MG63 (cell line): Measurements from ENCODE around the gene FHIT. TPM values are rescaled to one million over a fixed set of nuclear protein-coding genes. Genes with fewer than 3 reads are reported as not detected.
A peak's percentile ranks its signal among the peaks of the same experiment; 100 is the strongest.

Experiments
- DNase-seq: peaks from one replicate; pipeline ENCODE4 v3.0.0-alpha.2; 2020
- H3K27me3 ChIP-seq: fragments of 250-450 bp; sonication (Bioruptor Pico); 2 replicates; pipeline ENCODE4 v1.5.1; 2020; ENCODE audit warnings: mild to moderate bottlenecking, moderate library complexity
- H3K36me3 ChIP-seq: fragments of 250-450 bp; sonication (Bioruptor Pico); 2 replicates; pipeline ENCODE4 v1.5.1; 2020; ENCODE audit warnings: mild to moderate bottlenecking, moderate library complexity
- H3K4me3 ChIP-seq: fragments of 250-450 bp; sonication (Bioruptor Pico); 2 replicates; pipeline ENCODE4 v1.5.1; 2020; ENCODE audit warnings: mild to moderate bottlenecking, moderate library complexity
- H3K9me3 ChIP-seq: fragments of 250-450 bp; sonication (Bioruptor Pico); 2 replicates; pipeline ENCODE4 v1.5.1; 2020; ENCODE audit warnings: mild to moderate bottlenecking, moderate library complexity
- total RNA-seq: library from RNA; depleted of rRNA; stranded (reverse); fragments of >200 nt; shearing (Covaris generic); gene quantifications from 2 replicates; pipeline ENCODE4 v1.2.3, GENCODE V29; 2014; ENCODE audit warnings: low replicate concordance

Gene FHIT
- total RNA-seq, 1 experiment from 2014 or later, result 1.7 TPM

DNA sequence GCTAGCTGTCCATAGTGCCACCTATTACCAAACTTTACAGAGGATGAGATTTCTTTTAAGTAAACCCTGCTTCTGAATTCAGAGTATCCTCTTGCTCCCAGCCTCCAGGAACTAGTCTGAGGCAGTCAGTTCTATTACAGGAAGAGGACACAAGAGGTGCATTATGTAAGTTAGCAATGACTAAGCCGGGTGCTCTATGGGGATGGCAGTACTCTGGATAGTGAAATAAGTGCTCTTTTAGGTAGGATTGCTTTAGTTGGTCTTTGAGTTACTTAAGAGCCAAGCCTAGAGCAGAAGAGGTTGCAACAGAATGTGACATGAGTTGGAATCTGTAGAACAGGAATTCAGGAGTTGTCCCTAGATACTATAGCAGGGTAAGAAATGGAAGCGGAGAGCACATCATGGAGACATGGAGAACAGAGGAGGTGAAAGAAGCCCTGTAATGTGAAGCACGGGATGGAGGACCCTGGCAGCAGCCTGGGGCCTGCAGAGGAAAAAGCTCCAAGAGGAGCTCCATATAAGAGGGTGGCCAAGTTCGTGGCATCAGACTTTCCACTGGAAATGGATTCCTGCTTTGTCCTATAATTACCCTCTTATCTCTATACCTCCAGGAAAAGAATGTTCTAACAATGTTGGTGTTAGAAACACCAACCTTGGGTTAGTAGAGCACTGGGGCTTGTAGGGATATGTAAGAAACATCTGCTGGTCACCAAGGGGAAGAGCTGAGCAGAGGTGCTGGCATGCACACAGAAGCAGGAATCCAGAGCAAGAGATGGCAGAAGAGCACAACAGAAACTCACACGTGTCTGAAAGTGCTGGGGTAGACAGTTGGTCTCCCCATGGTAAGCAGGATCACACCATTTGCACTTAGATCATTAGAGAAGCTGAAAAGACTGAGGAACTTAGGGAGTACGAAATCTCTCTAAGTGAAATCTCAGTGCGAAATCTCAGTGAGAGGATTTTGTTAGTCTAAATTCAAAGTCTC lies 851.1 kb downstream of the FHIT start:
- H3K9me3 ChIP-seq, result no peaks in the 10 kb centered on the region
- no peak for DNase-seq
- H3K36me3 ChIP-seq, result no peaks in the 10 kb centered on the region
- H3K4me3 ChIP-seq, result no peak overlapping the region
- no peaks in the 10 kb centered on the region; the same call in 1 of the 2 replicates for H3K27me3 ChIP-seq

DNA sequence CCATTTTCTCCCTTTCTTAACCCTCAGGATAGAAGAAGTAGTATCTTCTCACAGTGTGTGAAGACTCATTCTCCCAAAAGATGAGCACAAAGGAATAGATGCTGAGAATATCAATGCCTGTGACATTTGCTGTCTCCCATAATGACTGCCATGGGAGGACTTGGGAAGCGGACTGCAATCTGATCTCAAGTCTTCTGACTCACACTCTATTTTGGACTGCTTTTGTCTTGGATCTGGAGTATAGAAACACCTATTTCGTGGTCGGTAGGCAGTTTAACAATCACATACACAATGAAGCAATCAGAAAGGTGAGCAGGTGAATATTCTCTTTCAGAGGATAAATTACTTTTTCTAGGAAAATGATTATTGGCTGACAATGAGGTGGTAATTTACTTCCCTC lies 852.0 kb downstream of the FHIT start:
- no peaks in the 10 kb centered on the region for H3K36me3 ChIP-seq
- DNase-seq, result no peak
- no peaks in the 10 kb centered on the region for H3K9me3 ChIP-seq

DNA sequence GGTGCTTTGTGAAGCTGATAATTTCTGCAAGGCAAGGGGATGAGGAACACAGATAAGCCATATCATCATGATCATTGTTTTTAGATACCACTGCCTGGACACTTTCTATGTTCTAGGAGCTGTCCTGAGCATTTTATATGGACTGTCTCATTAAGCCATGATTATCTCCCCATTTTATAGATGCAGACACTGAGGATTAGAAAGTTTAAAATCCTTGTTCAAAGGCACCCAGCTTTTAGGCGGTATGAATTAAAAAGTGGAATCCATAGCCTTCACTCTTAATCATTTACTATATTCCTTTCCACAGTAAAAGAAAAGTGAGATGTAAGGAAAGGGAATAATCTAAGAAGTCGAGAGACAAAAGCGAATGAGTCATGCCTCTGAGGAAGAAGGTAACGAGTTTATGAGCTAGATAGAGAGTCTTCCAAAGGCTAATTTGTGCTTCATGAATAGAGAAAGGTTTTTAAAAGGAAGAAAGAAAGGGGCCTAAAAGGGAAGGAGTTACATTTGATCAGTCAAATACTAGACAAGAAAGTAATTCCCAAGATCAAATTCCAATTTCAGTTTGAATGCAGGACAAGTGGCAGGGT lies 856.0 kb downstream of the FHIT start:
- no peak for DNase-seq
- H3K4me3 ChIP-seq, result no peak overlapping the region

More for the DNA sequence above, 852.0 kb downstream of the FHIT start:
- Histone ChIP-seq H3K4me3 (no peak overlapping the region), H3K27me3 (no peaks in the 10 kb centered on the region; the same call in 1 of the 2 replicates)

DNA sequence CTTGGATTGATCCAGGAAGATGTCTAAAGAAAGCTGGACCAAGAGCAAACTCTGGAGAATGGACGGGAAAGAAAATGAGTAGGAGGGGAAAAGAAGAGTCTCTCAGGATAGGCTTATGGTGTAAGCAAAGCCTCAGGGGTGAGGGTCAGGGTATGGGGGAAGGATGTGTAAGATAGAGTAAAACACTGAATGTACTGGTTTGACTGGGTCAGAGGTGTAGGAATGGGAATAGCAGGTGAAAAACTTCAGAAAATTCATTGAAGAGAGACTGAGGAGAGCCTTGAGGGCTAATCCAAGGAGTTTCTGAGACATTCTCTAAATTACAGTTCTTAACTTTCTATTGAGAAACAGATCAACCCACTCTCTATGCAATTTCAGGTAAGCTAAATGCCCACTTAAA lies 857.3 kb downstream of the FHIT start:
- Histone ChIP-seq H3K4me3 (no peak overlapping the region), H3K36me3 (no peaks in the 10 kb centered on the region), H3K9me3 (no peaks in the 10 kb centered on the region), H3K27me3 (no peaks in the 10 kb centered on the region)
- no peak for DNase-seq

More for the DNA sequence above, 856.0 kb downstream of the FHIT start:
- Histone ChIP-seq H3K27me3 (no peaks in the 10 kb centered on the region; the same call in 1 of the 2 replicates), H3K36me3 (no peaks in the 10 kb centered on the region), H3K9me3 (no peaks in the 10 kb centered on the region)

DNA sequence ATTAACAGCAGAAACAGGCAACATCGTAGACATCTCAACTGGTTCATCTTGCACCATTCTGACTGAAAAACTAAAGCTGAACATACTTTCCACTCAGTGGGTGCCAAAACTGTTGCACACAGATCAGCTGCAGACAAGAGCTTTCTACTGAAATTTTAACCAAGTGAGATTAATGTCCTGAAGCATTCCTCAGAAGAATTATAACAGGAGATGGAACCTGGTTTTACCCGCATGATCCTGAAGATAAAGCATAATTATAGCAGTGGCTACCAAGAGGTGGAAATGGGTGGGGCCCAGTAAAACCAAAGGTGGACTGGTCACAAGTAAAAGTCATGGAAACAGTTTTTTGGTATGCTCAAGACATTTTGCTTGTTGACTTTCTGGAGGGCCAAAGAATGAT lies 858.8 kb downstream of the FHIT start:
- no peaks in the 10 kb centered on the region for H3K36me3 ChIP-seq
- H3K4me3 ChIP-seq, result no peak overlapping the region
- no peaks in the 10 kb centered on the region for H3K27me3 ChIP-seq
- no peaks in the 10 kb centered on the region for H3K9me3 ChIP-seq
- no peak for DNase-seq

DNA sequence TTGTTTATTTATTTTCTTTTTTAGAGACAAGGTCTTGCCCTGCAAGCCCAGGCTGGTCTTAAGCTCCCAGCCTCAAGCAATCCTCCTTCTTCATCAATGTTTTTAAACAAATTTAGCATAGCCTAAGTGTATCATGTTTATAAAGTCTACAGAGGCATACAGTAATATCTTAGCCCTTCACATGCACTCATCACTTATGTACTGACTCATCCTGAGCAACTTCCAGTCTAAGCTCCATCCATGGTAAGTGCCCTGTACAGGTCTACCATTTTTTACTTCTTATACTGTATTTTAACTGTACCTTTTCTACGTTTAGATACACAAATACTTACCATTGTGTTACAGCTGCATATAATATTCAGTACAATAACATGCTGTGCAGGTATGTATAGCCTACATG lies 860.0 kb downstream of the FHIT start:
- DNase-seq, result no peak
- Histone ChIP-seq H3K4me3 (no peak overlapping the region), H3K27me3 (no peaks in the 10 kb centered on the region), H3K9me3 (no peaks in the 10 kb centered on the region), H3K36me3 (no peaks in the 10 kb centered on the region)

DNA sequence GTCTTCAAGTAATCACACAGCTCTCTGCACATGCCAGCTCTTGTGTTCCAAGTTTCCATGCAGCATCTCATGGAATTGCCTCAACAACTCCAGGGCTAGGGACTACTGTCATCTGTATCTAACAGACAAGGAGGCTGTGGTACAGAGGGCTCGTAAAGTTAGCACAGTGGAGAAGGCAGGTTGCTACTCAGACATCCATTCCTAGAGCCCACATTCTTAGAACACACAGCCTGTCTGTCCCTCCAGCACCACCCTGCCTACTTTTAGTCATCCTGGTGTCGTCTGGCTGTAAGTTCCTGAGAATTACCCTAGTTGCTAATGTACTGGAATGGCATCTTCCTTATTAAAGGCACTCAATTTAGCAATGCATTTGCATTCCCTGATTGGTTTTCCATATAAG lies 862.5 kb downstream of the FHIT start:
- Histone ChIP-seq H3K27me3 (no peaks in the 10 kb centered on the region), H3K36me3 (no peaks in the 10 kb centered on the region), H3K4me3 (no peak overlapping the region), H3K9me3 (no peaks in the 10 kb centered on the region)
- no peak for DNase-seq

DNA sequence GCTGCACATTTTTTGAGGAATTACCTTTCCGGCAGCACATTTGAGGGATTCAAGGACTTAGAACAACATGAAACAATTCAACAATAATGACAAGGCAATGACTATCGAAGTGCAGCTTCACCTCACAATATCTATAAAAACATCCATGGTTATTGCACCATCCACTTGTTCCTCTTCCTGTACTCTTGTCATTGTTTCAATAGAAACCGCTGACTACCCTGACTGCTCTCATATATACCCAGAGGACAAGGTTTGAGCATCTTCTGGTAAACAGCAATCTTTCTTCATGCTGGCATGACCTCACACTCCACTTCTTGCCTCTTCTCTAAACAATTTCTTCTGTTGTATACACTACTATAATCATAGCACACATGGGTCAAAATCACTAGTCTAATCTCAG lies 864.9 kb downstream of the FHIT start:
- H3K36me3 ChIP-seq, result no peaks in the 10 kb centered on the region
- no peak overlapping the region for H3K4me3 ChIP-seq
- no peaks in the 10 kb centered on the region for H3K9me3 ChIP-seq
- no peaks in the 10 kb centered on the region for H3K27me3 ChIP-seq
- no peak for DNase-seq

DNA sequence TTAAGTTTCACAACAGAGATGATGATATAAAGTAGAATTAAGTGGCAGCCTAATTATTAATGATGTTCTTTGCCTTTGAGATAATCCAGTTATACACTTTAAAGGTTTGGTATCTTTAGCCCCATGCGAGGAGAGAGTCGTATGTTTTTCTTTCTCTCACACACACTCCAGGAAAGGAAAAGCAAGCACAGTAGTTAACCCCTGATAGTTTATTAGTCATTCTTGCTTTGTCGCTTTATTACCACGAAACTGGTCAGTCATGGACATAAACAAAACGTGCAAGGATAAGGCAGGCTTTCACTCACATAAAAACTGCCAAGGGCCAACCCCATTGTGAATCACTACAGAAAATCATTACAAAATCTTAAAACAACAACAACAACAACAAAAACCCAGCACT lies 866.9 kb downstream of the FHIT start:
- H3K9me3 ChIP-seq, result no peaks in the 10 kb centered on the region
- no peaks in the 10 kb centered on the region for H3K36me3 ChIP-seq
- DNase-seq, result no peak
- H3K4me3 ChIP-seq, result no peak overlapping the region
- H3K27me3 ChIP-seq, result no peaks in the 10 kb centered on the region

DNA sequence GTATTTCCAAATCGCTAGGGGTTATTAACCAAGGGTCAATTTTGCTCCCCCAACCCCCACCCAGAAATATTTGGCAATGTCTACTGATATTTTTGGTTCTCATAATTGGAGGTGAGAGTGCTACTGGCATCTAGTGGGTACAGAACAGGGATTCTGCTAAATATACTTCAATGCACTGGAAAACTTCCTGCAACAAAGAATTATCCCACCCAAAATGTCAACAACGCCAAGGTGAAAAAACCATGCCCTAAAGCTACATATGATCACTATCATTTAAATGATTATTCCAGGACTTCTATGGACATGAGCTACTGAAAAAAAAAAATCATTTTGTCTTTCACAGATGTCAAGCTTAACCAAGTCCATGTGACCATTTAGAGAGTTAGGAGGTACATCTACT lies 867.9 kb downstream of the FHIT start:
- no peaks in the 10 kb centered on the region for H3K9me3 ChIP-seq
- DNase-seq, result no peak
- H3K4me3 ChIP-seq, result no peak overlapping the region
- H3K36me3 ChIP-seq, result no peaks in the 10 kb centered on the region
- H3K27me3 ChIP-seq, result no peaks in the 10 kb centered on the region

DNA sequence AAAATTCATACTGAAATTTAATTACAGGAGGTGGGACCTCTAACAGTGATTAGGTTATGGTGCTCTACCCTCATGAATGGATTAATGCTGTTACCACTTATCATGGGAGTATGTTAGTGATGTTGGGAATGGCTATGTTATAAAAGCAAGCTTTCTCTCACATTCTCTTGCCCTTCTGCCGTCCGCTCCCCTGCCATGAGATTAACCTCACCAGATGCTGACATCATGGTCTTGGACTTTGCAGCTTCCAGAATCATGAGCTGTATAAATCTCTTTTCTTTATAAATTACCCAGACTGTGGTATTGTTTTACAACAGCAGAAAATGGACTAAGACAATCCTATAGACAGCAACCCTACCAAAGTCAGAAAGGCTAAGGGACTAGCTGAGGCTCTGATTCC lies 884.8 kb downstream of the FHIT start:
- DNase-seq, result no peak
- no peak overlapping the region for H3K4me3 ChIP-seq
- no peaks in the 10 kb centered on the region for H3K9me3 ChIP-seq
- H3K27me3 ChIP-seq, result no peaks in the 10 kb centered on the region
- no peaks in the 10 kb centered on the region for H3K36me3 ChIP-seq

DNA sequence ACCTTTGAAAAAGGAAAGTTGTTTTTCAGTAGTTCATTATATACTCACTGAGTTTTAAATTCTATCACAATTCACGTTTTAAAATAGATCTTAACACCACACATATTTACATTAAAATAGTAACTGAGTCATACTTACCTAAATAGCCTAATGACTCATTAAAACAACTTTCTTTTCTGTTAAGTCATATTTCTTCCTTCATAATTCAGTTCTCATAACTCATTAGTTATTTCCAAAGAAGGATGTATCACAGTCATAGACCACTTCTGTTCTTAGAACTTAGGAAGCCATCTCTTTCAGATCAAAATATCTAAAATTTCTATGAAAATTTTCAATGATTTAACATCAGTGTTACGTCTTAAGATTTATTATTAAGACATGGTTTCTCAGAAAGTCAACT lies 885.9 kb downstream of the FHIT start:
- Histone ChIP-seq H3K4me3 (no peak overlapping the region), H3K27me3 (no peaks in the 10 kb centered on the region), H3K36me3 (no peaks in the 10 kb centered on the region), H3K9me3 (no peaks in the 10 kb centered on the region)
- no peak for DNase-seq

DNA sequence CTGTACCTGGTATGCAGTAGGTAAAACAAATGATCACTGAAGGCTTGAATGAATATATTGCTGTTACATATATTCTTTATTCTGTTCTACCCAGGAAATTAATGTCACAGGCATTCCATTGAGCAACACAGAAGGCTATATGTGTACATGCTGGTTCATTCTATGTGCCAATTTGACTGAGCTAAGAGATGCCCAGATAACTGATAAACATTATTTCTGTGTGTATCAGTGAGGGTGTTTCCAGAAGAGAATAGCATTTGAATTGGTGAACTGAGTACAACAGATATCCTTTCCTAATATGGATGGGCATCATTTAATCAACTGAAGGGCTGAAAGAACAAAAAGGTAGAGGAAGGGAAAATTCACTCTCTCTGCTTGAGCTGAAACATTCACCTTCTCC lies 886.8 kb downstream of the FHIT start:
- H3K36me3 ChIP-seq, result no peaks in the 10 kb centered on the region
- no peaks in the 10 kb centered on the region for H3K9me3 ChIP-seq
- DNase-seq, result no peak
- no peak overlapping the region for H3K4me3 ChIP-seq
- no peaks in the 10 kb centered on the region for H3K27me3 ChIP-seq

DNA sequence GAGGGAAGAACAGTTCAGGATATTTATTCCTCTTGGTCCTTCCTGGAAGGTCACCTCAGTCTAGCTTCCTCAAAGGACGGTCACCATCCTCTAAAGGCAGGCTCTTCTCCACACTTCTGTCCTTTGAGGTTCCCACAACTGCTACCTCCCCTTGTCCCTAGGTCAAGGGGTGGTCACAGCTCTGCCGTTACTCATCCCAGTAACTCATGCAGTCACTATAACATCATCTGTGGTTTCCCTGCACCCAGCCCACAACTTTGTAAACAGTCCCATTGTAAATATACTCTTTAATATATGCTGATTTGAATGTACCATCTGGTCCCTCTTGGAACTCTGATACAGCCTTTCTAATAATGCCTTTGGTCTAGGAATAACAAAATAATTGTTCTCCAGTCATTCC lies 887.4 kb downstream of the FHIT start:
- no peak overlapping the region for H3K4me3 ChIP-seq
- no peaks in the 10 kb centered on the region for H3K9me3 ChIP-seq
- DNase-seq, result peak; percentile 43
- no peaks in the 10 kb centered on the region for H3K36me3 ChIP-seq
- no peaks in the 10 kb centered on the region for H3K27me3 ChIP-seq

DNA sequence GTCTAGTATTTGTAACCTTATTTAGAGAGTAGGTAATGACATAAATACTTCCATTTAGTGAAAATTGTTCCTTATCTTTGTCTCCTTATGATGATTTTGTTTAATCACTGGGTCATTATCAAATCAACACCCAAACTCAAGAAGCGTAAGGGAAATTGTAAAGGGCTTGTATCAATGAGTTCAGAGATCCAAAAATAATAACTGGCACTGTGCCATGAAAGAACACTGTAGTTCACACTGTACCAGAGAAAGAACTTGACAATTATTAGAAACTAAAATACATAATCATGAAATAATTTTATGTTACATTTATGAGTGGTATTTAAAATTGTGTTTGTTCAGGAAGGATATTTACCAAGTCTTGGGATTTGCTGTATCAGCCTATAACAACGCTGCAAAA lies 895.4 kb downstream of the FHIT start:
- Histone ChIP-seq H3K9me3 (no peaks in the 10 kb centered on the region), H3K4me3 (no peak overlapping the region), H3K36me3 (no peaks in the 10 kb centered on the region), H3K27me3 (no peaks in the 10 kb centered on the region)
- DNase-seq, result no peak

DNA sequence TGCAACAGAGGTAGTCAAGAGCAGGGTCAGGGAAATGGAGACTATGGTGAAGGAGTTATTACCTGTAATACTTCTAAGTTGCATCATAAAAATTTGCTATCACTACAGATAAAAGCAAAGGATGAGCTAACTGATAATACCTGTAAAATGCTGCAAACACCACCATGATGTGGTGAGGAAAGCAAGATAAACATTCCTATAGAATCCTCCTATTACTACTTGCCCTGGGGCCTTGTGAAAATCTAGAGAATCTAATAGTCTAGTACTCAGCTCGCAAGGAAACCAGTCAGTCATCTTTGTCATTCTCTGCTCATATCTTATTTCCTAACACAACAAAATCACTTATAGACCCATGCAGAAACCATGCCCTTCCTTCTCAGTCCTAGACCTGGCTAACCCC lies 899.8 kb downstream of the FHIT start:
- Histone ChIP-seq H3K4me3 (no peak overlapping the region), H3K27me3 (no peaks in the 10 kb centered on the region), H3K36me3 (no peaks in the 10 kb centered on the region), H3K9me3 (no peaks in the 10 kb centered on the region)
- DNase-seq, result no peak

DNA sequence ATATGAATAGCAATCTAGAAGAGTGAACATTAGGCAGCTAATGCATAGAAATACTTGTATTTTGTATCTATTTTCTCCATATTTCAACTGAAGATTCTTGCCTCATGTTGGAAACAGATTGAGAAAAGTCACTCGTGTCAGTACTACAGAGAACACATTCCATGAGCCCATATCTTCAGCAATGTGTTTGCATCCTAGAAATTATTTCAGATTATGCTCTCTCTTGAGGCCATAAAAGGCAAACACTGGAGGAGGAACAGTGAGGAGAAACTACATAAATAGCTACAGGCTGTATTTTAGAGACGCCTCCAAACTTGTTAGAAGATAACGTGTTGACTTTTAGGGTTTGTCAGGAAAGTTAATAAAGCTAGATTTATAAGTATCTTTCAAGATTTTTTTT lies 906.9 kb downstream of the FHIT start:
- no peaks in the 10 kb centered on the region for H3K9me3 ChIP-seq
- no peaks in the 10 kb centered on the region for H3K27me3 ChIP-seq
- no peak for DNase-seq
- H3K36me3 ChIP-seq, result no peaks in the 10 kb centered on the region
- H3K4me3 ChIP-seq, result no peak overlapping the region

DNA sequence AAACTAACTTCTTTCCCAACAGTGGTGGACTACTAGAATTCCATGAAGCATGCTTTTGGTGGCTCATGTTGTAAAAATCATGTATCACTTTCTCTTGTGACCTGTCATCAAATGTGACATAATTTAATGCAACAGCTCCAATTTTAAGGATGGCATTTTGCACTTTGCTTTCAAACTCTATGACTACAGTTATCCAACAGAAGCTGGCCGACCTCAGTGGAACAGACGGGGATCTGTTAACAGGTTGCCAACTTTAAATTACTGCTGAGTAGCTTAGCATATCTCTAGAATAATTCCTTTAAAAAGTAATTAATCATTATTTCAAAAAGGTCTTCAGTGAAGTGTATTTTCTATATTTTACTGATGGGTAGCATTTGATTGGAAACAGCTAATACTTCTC lies 907.4 kb downstream of the FHIT start:
- no peaks in the 10 kb centered on the region for H3K36me3 ChIP-seq
- H3K27me3 ChIP-seq, result no peaks in the 10 kb centered on the region
- no peak overlapping the region for H3K4me3 ChIP-seq
- no peaks in the 10 kb centered on the region for H3K9me3 ChIP-seq
- no peak for DNase-seq
